ENCODE data around the gene F7. TPM values are rescaled to one million over a fixed set of nuclear protein-coding genes. Genes with fewer than 3 reads are reported as not detected.

Gene F7
- total RNA-seq, 1 donor from 2014 or later, result not detected

- DNase-seq (ENCODE audit: extremely low spot score, unreplicated experiment), result no peak
- H3K4me3 Mint-ChIP-seq (ENCODE audit: unreplicated experiment), result no peak overlapping the region
- peaks cover 15% of the 10 kb centered on the region for H3K4me1 Mint-ChIP-seq (ENCODE audit: unreplicated experiment)
- no peak for TF ChIP-seq CTCF (IDR thresholded peaks at IDR 0.05)
- no peaks in the 10 kb centered on the region for H3K27me3 Mint-ChIP-seq (ENCODE audit: unreplicated experiment)
- H3K27ac Mint-ChIP-seq (ENCODE audit: unreplicated experiment), result no peak overlapping the region
- H3K9me3 Mint-ChIP-seq (ENCODE audit: unreplicated experiment), result peaks cover 8% of the 10 kb centered on the region
- peaks cover 4% of the 10 kb centered on the region for H3K36me3 Mint-ChIP-seq (ENCODE audit: unreplicated experiment)
Observed at GRCh38 chr13:113162783-113163685, 57.4 kb downstream of the F7 start.

- no peak for DNase-seq (ENCODE audit: extremely low spot score, unreplicated experiment)
- H3K4me1 Mint-ChIP-seq (ENCODE audit: unreplicated experiment), result peaks cover 15% of the 10 kb centered on the region
- no peak overlapping the region for H3K27ac Mint-ChIP-seq (ENCODE audit: unreplicated experiment)
- peaks cover 8% of the 10 kb centered on the region for H3K9me3 Mint-ChIP-seq (ENCODE audit: unreplicated experiment)
- H3K36me3 Mint-ChIP-seq (ENCODE audit: unreplicated experiment), result peaks cover 14% of the 10 kb centered on the region
- no peak overlapping the region for H3K4me3 Mint-ChIP-seq (ENCODE audit: unreplicated experiment)
- TF ChIP-seq CTCF (IDR thresholded peaks at IDR 0.05), result no peak
- H3K27me3 Mint-ChIP-seq (ENCODE audit: unreplicated experiment), result no peaks in the 10 kb centered on the region
Observed at GRCh38 chr13:113164492-113164891, 58.9 kb downstream of the F7 start.

- peaks cover 8% of the 10 kb centered on the region for H3K9me3 Mint-ChIP-seq (ENCODE audit: unreplicated experiment)
- no peak for TF ChIP-seq CTCF (IDR thresholded peaks at IDR 0.05)
- DNase-seq (ENCODE audit: extremely low spot score, unreplicated experiment), result no peak
- H3K4me3 Mint-ChIP-seq (ENCODE audit: unreplicated experiment), result no peak overlapping the region
- H3K4me1 Mint-ChIP-seq (ENCODE audit: unreplicated experiment), result peaks cover 15% of the 10 kb centered on the region
- peaks cover 22% of the 10 kb centered on the region for H3K36me3 Mint-ChIP-seq (ENCODE audit: unreplicated experiment)
- no peaks in the 10 kb centered on the region for H3K27me3 Mint-ChIP-seq (ENCODE audit: unreplicated experiment)
- H3K27ac Mint-ChIP-seq (ENCODE audit: unreplicated experiment), result peak overlapping the region; percentile 58
Observed at GRCh38 chr13:113166266-113166665, 60.7 kb downstream of the F7 start.

GRCh38 chr13:113166681-113167080 lies 61.1 kb downstream of the F7 start:
- Mint-ChIP-seq H3K4me1 (ENCODE audit: unreplicated experiment) (peaks cover 15% of the 10 kb centered on the region), H3K27ac (ENCODE audit: unreplicated experiment) (no peak overlapping the region), H3K36me3 (ENCODE audit: unreplicated experiment) (peaks cover 27% of the 10 kb centered on the region), H3K9me3 (ENCODE audit: unreplicated experiment) (peaks cover 8% of the 10 kb centered on the region), H3K4me3 (ENCODE audit: unreplicated experiment) (no peak overlapping the region), H3K27me3 (ENCODE audit: unreplicated experiment) (no peaks in the 10 kb centered on the region)
- DNase-seq (ENCODE audit: extremely low spot score, unreplicated experiment), result no peak
- TF ChIP-seq CTCF (IDR thresholded peaks at IDR 0.05), result no peak

GRCh38 chr13:113167155-113167554 lies 61.6 kb downstream of the F7 start:
- peaks cover 8% of the 10 kb centered on the region for H3K9me3 Mint-ChIP-seq (ENCODE audit: unreplicated experiment)

More at GRCh38 chr13:113167155-113167554, 61.6 kb downstream of the F7 start:
- DNase-seq (ENCODE audit: extremely low spot score, unreplicated experiment), result no peak
- Mint-ChIP-seq H3K4me1 (ENCODE audit: unreplicated experiment) (peaks cover 15% of the 10 kb centered on the region), H3K4me3 (ENCODE audit: unreplicated experiment) (no peak overlapping the region), H3K36me3 (ENCODE audit: unreplicated experiment) (peaks cover 29% of the 10 kb centered on the region), H3K27ac (ENCODE audit: unreplicated experiment) (no peak overlapping the region), H3K27me3 (ENCODE audit: unreplicated experiment) (no peaks in the 10 kb centered on the region)
- TF ChIP-seq CTCF (IDR thresholded peaks at IDR 0.05), result no peak

Data from osteocyte (in vitro differentiated cells).